ENCODE measurements around the gene CDKN2C.

CDKN2C gene

GRCh38 chr1:50969611-50970508 is at the start of gene CDKN2C:
Gene CDKN2C (plus strand): TSS chr1:50970245. CDS start chr1:50970369, 124 bp downstream.
- TF ChIP-seq ZFX (IDR thresholded peaks at IDR 0.05; ENCODE audit: borderline replicate concordance) (no peak), CTCF (IDR thresholded peaks at IDR 0.05) (peak; percentile 16)
- H3K27ac ChIP-seq, result peak within 1 kb of the TSS; percentile 96

GRCh38 chr1:50920409-50920808 is 49.6 kb upstream of the CDKN2C start:
- no peak for TF ChIP-seq ZFX (IDR thresholded peaks at IDR 0.05; ENCODE audit: borderline replicate concordance)
- TF ChIP-seq CTCF (IDR thresholded peaks at IDR 0.05), result no peak
- no peak overlapping the region for H3K27ac ChIP-seq

GRCh38 chr1:50921029-50921428 is 49.0 kb upstream of the CDKN2C start:
- no peak overlapping the region for H3K27ac ChIP-seq
- TF ChIP-seq ZFX (IDR thresholded peaks at IDR 0.05; ENCODE audit: borderline replicate concordance) (no peak), CTCF (IDR thresholded peaks at IDR 0.05) (no peak)

DNA sequence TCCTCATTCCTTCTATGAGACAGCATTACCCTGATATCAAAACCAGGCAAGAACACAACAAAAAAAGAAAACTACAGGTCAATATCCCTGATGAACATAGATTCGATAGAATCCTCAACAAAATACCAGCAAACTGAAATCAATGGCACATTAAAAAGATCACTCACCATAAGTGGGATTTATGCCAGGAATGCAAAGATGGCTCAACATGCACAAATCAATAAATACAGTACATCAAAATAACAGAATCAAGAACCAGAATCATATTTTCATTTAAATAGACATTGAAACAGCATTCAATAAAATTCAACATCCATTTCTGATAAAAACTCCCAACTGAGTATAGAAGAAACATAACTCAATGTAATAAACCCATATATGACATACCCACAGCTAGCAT is 46.5 kb upstream of the CDKN2C start:
- no peak overlapping the region for H3K27ac ChIP-seq
- TF ChIP-seq CTCF (IDR thresholded peaks at IDR 0.05), result no peak
- no peak for TF ChIP-seq ZFX (IDR thresholded peaks at IDR 0.05; ENCODE audit: borderline replicate concordance)

GRCh38 chr1:50929376-50929958 is 40.6 kb upstream of the CDKN2C start:
- peak; percentile 79 for TF ChIP-seq CTCF (IDR thresholded peaks at IDR 0.05)
- no peak for TF ChIP-seq ZFX (IDR thresholded peaks at IDR 0.05; ENCODE audit: borderline replicate concordance)
- H3K27ac ChIP-seq, result no peak overlapping the region

GRCh38 chr1:50930193-50930592 is 39.9 kb upstream of the CDKN2C start:
- TF ChIP-seq CTCF (IDR thresholded peaks at IDR 0.05) (no peak), ZFX (IDR thresholded peaks at IDR 0.05; ENCODE audit: borderline replicate concordance) (no peak)
- H3K27ac ChIP-seq, result no peak overlapping the region

Data from 22Rv1 (cell line).